GM12891 (cell line): ENCODE data around the gene KPNB1.

Experiments
- PAX5 ChIP-seq: IDR thresholded peaks from 2 replicates; pipeline ENCODE4 v1.6.1; 2011; ENCODE audit warnings: low read length, moderate library complexity, mild to moderate bottlenecking; ENCODE audit not compliant: insufficient read depth, severe bottlenecking
- POLR2A ChIP-seq: IDR thresholded peaks from 2 replicates; pipeline ENCODE4 v1.6.1; 2011; ENCODE audit warnings: low read depth, low read length, control low read depth
- POLR2AphosphoS5 ChIP-seq: IDR thresholded peaks from 2 replicates; pipeline ENCODE4 v1.6.1; 2011; ENCODE audit warnings: low read depth, low read length, control low read depth
- SPI1 ChIP-seq: IDR thresholded peaks from 2 replicates; pipeline ENCODE4 v1.6.1; 2011; ENCODE audit warnings: low read depth, low read length, control low read depth
- TAF1 ChIP-seq: IDR thresholded peaks from 2 replicates; pipeline ENCODE4 v1.6.1; 2011; ENCODE audit warnings: low read depth, low read length, control low read depth

- TF ChIP-seq POLR2AphosphoS5 (no peak), POLR2A (no peak), TAF1 (no peak), SPI1 (no peak), PAX5 (no peak)
These were observed 26.9 kb downstream of the KPNB1 start for GRCh38 chr17:47676510-47677165.
